ENCODE results near the gene ANKRD55.
"Not testable (repeated sequence)": the region's sequence is repeated elsewhere in the genome, so short reads cannot be mapped to it uniquely, and the experiment has no call there.

Gene ANKRD55

DNA sequence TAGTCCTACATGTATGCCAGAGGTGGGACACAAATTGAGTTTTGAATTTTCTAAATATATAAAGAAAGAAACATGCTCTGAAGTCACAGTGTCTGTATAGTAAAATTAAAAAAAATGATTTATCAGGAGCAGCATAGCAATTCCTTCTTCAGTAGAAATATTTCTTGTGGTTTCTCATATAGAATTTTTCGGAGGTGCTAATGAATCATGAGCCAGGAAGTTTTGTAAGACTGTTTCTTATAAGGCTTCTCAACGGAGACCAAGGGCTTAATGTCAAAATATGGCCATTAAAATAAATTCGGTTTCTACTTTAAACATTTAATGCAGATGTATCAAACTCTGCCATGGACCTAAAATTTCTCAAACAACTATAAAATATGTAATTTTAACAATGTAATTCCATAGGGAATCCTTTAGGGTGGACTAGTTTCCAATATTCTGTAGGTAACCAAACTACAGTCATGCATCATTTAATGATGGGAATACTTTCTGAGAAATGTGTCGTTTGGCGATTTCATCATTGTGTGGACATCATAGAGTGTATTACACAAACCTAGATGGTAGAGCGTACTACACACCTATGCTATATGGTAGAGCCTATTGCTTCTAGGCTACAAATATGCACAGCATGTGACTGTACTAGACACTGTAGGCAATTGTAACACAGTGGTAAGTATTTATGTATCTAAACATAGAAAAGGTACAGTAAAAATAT lies 66.3 kb downstream of the ANKRD55 start:
- DNase-seq: no peak

DNA sequence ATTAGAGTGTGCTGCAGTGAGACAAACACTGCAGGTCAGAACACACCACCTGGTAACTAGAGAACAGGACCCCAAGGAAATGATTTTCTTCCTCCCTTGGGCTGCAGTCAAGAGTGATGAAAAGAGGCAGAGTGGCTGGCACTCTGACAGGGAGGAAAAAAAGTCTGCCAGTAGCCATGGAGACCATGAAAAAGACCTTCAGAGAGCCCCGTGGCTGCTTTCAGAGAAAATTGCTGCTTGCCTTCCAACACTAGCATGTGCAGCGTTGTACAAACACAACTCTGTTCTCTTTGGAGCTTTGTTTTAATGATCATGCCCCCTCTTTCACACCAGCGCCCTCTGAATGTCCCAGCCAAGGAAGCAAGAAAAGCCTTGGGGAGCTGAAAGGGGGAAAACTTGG lies 68.8 kb downstream of the ANKRD55 start:
- DNase-seq: no peak

- DNase-seq: no peak
These were observed 71.2 kb downstream of the ANKRD55 start for GRCh38 chr5:56161927-56162326.

DNA sequence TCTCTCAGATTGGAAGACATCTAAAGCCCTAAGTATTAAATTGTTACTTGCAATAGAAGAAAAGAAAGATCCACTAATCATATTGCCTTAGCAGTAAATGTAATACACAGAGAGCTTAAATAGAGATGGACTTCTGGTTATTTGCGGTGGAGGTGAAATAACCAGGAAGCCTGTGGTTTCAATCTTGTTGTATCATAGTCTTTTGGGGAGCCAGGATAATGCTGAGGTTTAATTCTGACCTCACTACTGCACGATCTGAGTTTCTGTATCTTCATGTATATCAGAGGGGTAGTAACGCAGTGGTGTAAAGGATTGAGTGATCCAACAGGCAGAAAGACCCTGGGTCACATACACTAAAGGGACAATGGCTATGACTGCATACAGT lies 71.7 kb downstream of the ANKRD55 start:
- DNase-seq: no peak

DNA sequence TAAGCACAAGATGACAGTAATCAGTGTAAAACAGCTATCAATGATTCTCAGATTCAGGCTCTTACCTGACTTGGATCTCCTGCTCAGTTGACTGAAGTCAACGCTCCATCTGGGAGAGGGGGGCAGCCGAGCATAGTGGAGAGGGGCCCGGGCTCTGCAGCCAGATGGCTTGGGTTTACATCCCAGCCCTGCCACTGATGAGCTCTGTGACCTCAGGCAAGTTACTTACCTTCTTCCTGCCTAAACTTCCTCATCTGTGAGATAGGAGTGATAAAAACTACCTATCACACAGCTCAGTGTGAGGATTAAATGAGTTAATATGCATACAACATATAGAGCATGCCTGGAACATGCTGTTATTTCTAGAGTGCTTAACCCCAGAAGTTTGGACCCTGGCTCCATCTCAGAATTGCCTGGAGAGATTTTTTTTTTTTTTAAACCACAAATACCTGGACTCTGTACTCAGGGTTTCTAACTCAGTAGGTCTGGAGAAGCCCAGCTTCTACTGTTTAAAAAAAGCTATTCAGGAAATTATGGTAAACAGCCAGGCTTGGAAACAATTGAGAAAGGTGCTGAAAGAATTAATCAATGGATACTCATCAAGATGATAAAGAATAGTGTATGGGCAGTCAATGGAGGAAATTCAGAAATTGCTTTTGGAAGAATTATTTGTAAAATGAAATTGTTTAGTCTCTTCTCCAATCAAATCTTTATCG lies 72.2 kb downstream of the ANKRD55 start:
- peak; percentile 26 for DNase-seq

DNA sequence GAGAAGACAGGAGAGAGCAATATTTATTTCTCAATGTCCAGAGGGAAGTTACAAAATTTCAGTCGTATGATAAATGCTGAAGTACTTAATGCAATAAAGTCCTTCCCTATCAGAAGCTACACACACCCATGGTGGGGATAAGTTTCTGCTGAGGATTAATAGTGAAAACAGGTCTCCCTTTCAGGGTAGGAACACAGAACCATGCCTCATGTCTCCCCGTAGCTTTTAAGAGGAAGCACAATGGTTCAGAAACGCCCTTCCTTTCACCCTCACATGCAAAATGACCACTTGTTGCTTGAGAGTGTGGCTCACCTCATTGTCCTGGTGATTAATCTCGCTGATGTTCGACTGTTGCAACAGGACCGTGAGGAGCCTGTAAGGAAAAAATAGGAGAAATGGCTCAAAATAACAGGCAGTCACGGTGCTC lies 73.6 kb downstream of the ANKRD55 start:
- DNase-seq: no peak

- peak; percentile 43 for DNase-seq
These were observed 74.7 kb downstream of the ANKRD55 start for GRCh38 chr5:56158331-56158960.

GRCh38 chr5:56157191-56157621 lies 75.9 kb downstream of the ANKRD55 start:
- not testable (repeated sequence) for DNase-seq

- peak; percentile 19 for DNase-seq
These were observed 76.4 kb downstream of the ANKRD55 start for GRCh38 chr5:56156585-56157190.

DNA sequence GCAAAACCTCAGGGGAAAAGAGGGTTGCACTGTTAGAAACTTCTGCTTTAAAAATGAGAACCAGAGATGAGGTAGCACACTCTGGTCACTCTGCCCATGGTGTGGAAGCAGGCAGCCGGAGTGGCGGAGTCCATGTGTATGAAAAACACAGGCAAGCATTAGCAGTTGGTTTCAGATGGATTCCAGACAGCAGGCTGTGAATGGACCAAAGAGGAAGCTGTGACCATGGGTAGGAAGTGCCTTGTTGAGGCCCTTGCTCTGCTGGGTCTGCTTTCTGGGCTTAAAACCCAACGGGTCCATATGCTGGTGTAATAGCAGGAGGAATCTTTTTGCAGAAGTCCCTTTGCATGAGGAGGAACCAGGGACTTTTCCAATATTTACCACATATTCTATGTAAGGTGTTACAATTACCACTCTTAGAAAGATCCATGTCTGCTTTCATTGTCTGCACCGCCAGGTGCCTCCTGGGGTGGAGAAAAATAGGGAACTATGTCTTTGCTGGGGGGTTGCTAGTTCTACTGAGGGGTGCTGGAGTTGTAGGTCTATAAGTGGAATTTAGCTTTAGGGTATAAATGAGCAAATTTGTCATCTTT lies 77.0 kb downstream of the ANKRD55 start:
- peak; percentile 13 for DNase-seq

DNA sequence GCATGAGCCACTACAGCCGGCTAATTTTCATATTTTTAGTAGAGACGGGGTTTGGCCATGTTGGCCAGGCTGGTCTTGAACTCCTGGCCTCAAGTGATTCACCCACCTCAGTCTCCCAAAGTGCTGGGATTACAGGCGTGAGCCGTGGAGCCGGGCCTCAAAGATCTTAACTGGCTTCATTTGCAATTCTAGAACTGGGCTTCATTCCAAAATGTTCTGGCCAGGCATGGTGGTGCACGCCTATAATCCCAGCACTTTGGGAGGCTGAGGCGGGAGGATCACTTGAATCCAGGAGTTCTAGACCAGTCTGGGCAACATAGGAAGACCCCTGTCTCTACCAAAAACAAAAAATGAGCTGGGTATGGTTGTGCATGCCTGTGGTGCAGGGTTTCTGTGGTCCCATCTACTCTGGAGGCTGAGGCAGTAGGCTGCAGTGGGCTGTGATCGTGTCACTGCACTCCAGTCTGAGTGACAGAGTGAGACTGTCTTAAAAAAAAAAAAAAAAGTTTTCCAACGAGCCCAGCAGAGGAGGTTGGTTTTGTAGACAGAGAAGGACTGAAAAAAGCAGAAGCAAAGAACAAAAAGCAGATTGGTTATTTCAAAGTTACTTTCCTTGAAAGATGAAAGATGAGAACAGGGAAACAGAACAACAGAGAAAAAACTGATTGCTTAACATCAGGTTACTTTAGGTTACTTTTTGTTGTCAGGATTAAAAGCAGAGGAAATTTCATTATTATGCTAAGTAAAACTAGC lies 78.2 kb downstream of the ANKRD55 start:
- DNase-seq: peak; percentile 49

DNA sequence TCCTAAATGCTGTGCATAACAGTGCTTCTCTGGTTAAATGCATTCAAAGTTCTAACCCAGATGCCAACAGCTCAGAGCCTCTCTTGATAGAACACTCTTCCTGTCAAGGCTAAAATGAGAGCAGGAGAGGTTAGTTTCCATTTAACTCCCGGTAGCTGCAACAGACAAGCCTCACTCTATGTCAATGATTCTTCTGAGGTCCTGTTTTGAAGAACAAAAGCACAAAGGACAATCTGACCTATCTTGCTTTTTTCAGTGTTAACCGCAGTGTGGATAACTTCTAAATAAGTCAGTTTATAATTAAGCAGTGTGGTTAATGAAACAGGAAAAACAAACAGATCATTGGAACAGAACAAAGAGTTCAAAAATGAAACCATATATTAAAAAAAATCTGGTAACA lies 80.7 kb downstream of the ANKRD55 start:
- DNase-seq: peak; percentile 21

DNA sequence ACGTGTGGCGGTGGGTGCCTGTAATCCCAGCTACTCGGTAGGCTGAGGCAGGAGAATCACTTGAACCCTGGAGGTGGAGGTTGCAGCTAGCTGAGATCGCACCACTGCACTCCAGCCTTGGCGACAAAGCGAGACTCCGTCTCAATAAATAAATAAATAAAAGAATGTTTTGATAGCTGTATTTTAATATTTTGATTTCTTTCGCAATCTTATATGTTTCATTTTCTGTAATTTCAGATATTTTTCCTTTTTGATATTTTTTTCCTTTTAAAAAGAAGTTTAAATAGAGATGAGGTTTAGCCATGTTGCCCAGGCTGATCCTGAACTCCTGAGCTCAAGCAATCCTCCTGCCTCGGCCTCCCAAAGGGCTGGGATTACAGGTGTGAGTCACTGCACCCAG lies 82.4 kb downstream of the ANKRD55 start:
- DNase-seq: not testable (repeated sequence)

- DNase-seq: peak; percentile 77
These were observed 84.6 kb downstream of the ANKRD55 start for GRCh38 chr5:56148453-56148971.

DNA sequence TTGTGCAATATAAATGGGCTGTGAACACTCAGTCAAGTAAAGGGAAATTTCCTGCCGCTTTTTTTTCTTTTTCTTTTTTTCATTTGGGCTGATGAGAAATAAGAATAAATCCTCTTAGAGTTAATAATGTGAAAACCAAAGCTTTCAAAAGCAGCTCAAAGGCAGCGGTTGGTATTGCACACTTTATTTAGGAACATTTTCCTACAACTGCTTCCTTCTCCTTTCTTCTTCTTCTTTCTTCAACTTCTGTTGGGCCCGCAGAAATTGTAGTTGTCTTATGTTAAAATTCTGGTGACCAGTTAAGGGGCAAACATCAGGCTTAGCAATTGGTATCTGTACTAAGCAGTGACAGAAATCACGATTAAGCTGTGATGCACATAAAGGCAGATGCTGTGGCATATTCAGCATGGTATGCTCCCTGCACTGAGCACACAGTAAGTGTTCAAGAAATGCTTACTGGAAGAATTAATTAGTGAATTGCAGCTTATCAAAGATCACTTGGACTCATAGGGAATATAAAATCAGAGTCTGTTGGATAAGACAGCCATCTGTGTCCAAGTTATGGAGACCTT lies 85.4 kb downstream of the ANKRD55 start:
- DNase-seq: no peak

- no peak for DNase-seq
These were observed 86.0 kb downstream of the ANKRD55 start for GRCh38 chr5:56147106-56147505.

GRCh38 chr5:56146674-56147073 lies 86.5 kb downstream of the ANKRD55 start:
- no peak for DNase-seq

DNA sequence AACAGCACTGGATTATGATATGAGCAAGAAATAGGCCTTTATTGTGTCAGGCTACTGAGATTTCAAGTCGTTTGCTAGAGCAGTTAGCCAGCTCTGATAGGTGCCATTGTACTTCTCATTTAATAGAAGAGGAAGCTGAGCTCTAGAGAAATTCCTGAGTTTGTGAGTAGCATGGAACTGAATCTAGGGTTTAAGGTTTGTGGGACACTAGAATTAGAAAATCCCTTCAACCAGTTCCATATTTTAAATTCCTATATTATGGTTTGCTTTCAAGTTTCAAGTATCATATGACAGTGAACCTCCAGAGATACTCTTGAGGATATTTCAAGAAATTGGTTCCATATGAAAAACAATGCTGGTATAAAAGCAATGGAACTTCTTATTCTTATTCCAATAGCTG lies 87.6 kb downstream of the ANKRD55 start:
- no peak for DNase-seq

- no peak for DNase-seq
These were observed 88.0 kb downstream of the ANKRD55 start for GRCh38 chr5:56145106-56145505.

DNA sequence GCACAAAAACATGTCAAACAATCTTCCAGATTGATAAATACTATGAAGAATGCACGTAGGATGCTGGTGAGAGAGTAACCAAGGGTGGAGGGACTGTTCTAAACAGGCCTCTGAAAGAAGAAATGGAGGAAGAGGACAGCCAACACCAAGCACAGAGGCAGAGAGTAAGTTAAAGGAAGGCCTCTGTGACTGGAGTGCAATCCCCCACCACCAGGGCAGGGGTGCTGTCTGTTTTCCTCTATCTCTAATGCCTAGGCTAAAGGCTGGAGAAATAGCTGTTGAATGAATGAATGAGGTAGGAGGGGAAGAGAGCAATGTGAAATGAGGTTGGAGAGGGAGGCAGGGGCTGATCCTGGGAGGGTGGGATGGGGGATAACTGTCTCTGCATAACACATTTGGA lies 88.9 kb downstream of the ANKRD55 start:
- peak; percentile 27 for DNase-seq

DNA sequence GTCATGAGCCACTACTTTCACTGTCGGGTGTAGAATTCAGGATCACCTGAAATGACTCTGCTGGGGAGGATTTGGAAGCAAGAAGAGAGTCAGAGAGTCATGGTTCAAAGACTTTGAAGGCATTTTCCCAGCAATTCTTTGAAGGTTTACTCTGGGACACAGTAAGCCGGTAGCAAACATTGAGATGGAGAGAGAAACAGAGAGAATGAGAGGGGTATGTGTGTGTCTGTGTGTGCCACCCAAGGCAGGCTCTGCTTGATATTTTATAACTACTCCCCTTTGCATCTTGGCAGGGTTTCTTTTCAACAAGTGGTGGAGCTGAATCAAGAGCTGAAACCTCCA lies 89.8 kb downstream of the ANKRD55 start:
- no peak for DNase-seq
